GM19035 (cell line): ENCODE measurements around the gene ROBO2.
A peak's percentile ranks its signal among the peaks of the same experiment; 100 is the strongest.

Source experiments
- ATAC-seq: cut with Tn5 transposase; IDR thresholded peaks from one replicate; pipeline ENCODE4 v1.9.1; 2021; ENCODE audit not compliant: unreplicated experiment

The ROBO2 gene

GRCh38 chr3:77248420-77248819, 208.5 kb downstream of the ROBO2 start:
- no peak for ATAC-seq

DNA sequence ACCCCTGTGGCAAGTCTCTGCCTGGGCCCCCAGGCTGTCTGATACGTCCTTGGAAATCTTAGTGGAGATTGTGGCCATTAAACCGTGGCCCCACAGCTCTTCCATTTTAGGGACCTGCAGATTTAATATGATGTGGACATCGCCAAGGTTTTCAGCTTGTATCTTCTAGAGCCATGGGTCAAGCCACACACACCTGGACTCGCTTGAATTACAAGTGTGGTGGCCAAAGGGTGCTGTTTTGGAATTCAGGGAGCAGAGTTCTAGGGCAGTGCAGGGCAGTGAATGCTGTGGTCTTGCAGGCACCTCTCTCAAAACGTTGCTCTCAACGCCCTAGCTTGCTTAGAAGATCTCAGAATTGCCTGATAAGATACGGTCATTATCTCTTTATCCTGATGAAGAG, 211.2 kb downstream of the ROBO2 start:
- ATAC-seq: no peak

- peak; percentile 83 for ATAC-seq
These were observed 215.3 kb downstream of the ROBO2 start for GRCh38 chr3:77254967-77255831.

DNA sequence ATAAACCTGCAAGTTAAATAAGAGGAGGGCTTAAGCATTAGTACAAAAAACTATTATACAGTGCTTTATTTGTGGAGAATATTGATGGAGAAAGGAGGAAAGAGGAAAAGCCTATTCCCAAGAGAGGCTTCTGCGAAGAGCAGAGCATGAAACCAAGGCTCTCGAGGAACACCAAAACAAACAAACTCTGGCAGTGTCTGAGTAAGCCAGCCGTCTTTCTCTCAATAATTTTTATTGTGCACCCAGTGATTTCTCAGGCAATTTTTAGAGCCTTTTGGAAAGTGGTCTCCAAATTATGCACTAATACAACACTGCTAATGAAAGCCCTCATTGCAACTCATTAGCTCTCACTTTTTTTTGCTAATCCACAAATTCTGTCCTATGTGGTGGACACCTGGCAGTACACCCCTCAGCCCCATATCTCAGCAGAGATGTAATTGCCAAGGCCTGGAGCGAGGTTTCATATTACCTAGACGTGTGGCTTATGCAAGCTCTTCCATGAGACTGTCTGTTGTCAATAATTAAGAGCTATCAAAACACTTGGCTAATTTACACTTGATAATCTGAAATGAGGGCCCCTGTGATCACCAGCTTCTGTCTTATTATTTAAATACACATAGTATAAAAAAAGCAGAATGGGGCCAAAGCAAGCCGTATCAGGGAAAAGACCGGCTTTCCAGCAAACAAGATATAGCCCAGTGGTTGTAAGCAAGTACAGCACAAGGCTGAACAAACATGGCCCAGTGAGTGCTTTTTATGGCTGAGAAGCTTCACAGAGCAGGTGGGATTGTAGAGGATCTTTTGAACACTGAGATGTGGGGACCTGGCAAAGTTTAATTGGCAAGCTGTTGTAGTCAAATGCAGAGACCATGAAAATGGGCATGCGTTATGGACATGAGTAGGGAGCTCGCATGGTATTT, 216.9 kb downstream of the ROBO2 start:
- ATAC-seq: no peak

GRCh38 chr3:77259694-77260093, 219.8 kb downstream of the ROBO2 start:
- no peak for ATAC-seq

- no peak for ATAC-seq
These were observed 222.5 kb downstream of the ROBO2 start for GRCh38 chr3:77262361-77262760.

- no peak for ATAC-seq
These were observed 227.7 kb downstream of the ROBO2 start for GRCh38 chr3:77267589-77267988.

GRCh38 chr3:77271306-77271705, 231.4 kb downstream of the ROBO2 start:
- ATAC-seq: no peak

DNA sequence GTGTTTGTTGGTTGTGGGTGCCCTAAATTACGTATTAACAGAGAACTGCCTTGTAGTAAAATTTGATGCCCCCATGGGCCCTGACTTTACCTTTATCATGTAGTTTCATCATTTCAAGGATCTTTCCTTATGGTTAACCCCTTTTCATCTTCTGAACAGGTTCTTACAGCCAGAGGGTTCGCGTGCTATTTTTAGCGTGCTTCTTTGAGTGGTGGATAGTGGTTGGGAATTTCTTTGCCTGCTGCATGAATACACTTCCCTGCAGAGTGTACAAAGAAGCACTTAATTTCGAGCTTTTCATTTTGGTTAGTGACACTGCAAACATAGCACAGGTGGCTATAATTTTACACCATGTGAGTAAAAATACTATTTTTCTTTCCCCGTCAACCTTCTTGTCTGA, 231.8 kb downstream of the ROBO2 start:
- no peak for ATAC-seq

DNA sequence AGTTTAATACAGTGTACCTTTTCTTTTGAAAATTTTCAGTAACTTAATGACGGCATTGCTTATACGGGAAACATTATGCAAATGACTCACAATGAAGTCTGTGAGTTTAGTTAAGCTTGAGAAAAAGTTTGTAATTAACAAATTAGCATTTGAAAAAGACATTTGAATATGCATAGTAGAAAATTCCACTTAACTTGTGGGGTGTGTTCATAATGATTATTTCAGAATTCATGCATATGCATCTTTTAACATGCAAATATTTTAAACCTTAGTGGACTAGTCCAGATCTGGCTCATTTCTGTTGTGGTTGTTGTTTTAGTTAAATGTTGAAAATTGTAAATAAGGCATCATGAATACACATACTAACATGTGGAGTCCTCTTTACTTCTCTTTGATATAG, 239.4 kb downstream of the ROBO2 start:
- ATAC-seq: no peak

DNA sequence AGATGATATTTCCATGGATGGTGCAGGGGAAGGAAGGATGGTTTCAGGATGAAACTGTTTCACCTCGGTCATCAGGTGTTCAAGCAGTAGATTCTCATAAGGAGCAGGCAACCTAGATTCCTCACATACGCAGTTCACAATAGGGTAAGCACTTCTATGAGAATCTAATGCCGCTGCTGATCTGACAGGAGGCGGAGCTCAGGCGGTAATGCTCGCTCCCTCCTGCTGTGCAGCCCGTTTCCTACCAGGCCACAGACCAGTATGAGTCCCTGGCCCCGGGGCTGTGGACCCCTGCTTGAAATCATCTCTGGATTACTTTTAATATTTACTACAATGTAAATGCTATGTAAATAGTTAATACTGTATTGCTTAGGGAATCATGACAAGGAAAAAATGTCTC, 241.8 kb downstream of the ROBO2 start:
- ATAC-seq: no peak

DNA sequence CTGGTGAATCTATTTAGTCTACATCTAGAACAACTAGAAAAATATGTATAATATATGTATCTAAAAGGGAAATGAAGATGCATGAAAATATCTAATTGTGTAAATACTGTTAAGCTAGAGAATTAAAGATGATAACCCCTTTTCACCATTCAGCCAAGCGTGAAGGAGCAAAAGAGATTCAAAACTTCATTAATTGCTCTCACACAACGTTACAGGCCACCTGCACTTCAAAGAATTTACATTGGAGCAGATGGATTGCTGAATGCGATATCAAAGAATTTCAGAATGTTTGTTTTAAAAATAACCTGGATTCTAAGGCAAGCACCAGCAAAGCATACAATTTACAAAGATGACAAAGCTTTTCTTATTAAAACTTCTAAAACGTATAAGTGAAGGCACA, 243.2 kb downstream of the ROBO2 start:
- no peak for ATAC-seq

GRCh38 chr3:77288348-77288747, 248.4 kb downstream of the ROBO2 start:
- no peak for ATAC-seq

DNA sequence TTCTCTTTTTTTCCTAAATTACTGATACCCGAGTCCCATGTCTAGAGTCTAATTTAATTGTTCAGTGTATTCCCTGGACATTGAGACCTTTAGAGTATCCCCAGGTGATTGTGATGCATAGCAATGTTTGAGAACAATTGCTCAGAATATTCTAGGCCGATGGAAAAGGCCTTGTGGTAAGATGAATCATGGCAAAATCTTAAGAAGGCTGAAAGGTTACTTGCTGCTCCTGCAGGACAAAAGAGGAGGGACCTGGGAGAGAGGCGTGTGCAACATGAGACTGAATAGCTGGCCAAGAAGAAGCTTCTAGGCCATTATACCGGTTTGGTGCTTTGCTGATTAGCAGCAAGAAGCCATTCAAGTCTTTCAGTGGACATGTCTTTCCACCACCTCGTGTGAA, 256.6 kb downstream of the ROBO2 start:
- ATAC-seq: no peak

DNA sequence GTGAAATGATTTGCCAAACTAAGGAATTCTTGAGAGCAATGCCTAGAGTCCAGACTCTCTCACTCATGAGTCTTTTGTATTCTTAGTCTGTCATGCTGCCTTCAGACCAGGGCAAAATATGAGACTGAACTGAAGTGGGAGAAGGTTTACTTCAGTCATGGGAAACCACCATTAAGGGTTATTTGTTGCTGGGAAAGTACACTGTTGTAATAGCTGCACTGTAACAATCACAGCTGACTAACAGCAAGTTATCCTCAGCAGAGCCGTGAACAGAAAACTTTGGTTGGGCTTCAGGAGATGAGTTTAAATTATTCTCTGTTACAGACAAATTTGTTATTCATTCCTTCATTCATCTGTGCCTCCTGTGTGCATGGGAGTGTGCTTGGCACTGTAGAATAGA, 258.5 kb downstream of the ROBO2 start:
- no peak for ATAC-seq

GRCh38 chr3:77303955-77304699, 264.2 kb downstream of the ROBO2 start:
- ATAC-seq: no peak

- ATAC-seq: no peak
These were observed 264.8 kb downstream of the ROBO2 start for GRCh38 chr3:77304700-77305021.

GRCh38 chr3:77309460-77309859, 269.6 kb downstream of the ROBO2 start:
- no peak for ATAC-seq

DNA sequence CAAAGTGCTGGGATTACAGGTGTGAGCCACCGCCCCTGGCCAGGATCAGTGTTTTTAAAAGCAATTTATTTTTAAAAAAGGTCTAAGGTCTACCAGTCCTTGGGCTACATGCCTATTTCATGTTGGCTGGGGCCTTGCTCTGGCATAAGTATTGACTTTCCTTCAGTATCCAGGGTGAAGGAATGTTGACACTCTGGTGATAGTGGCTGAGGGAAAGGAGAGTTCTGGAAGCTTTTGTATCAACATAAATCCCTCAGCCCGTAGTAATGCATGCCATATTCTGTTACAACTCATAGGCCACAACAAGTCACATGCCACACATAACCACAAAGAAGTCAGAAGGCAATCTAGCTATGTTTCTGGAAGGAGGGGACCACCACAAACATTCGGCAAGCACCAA, 273.9 kb downstream of the ROBO2 start:
- no peak for ATAC-seq

DNA sequence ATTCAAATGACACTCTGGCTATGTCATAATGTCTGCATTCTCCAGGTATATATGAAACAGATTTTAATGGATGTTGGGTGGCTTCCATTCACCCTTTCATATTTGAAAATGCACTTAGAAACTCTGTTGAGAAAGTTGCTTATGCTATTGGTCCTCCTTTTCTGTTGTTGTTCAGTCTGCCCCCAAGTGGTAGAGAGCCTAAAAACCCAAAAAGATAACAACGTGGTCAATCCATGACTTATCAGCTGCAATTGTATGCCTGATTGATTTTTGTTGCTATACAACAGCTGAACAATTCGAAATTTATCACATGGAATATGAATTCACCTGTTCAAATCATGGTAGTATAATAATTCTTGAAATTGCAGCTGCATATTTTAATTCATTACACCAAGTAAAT, 279.8 kb downstream of the ROBO2 start:
- no peak for ATAC-seq

GRCh38 chr3:77320514-77320913, 280.6 kb downstream of the ROBO2 start:
- no peak for ATAC-seq
